KOPT-K1 (cell line): ENCODE data around the gene ZNF831.

ENCODE experiments used
- H3K27ac ChIP-seq: fragments of 200-600 bp; sonication (generic); 2 replicates; pipeline ENCODE4 v1.5.1; 2016; ENCODE audit warnings: antibody characterized with exemption, mild to moderate bottlenecking, low read depth, low read length; ENCODE audit not compliant: poor library complexity, severe bottlenecking
- H3K36me3 ChIP-seq: fragments of 200-600 bp; sonication (generic); 2 replicates; pipeline ENCODE4 v1.5.1; 2017; ENCODE audit warnings: antibody characterized with exemption, mild to moderate bottlenecking, low read length, moderate library complexity; ENCODE audit not compliant: insufficient read depth
- H3K9me3 ChIP-seq: fragments of 200-600 bp; sonication (generic); 2 replicates; pipeline ENCODE4 v1.5.1; 2017; ENCODE audit warnings: antibody characterized with exemption, low read length, mild to moderate bottlenecking; ENCODE audit not compliant: insufficient read depth, poor library complexity, severe bottlenecking

The ZNF831 gene

DNA sequence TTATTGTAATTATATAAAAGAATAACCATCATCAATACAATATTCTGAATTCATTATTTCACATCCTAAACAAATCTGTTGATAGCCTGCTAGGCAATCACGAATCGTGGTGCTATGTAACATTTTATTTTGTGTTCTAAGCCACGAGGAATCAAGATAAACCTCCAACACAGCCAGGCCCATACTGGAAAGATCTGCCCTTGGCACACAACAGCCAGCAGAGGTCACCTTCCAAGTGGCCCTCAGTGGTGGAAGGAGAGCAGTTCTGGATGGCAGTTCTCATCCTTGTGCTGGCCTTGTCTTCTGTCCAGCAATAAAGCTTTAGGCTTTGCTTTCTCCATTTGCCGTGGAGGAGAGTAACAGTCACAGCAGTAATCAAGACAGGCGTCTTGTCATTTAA is 13.2 kb downstream of the ZNF831 start:
- Histone ChIP-seq H3K36me3 (peaks cover 3% of the 10 kb centered on the region; the same call in 1 of the 2 replicates), H3K9me3 (no peaks in the 10 kb centered on the region), H3K27ac (no peak overlapping the region)

DNA sequence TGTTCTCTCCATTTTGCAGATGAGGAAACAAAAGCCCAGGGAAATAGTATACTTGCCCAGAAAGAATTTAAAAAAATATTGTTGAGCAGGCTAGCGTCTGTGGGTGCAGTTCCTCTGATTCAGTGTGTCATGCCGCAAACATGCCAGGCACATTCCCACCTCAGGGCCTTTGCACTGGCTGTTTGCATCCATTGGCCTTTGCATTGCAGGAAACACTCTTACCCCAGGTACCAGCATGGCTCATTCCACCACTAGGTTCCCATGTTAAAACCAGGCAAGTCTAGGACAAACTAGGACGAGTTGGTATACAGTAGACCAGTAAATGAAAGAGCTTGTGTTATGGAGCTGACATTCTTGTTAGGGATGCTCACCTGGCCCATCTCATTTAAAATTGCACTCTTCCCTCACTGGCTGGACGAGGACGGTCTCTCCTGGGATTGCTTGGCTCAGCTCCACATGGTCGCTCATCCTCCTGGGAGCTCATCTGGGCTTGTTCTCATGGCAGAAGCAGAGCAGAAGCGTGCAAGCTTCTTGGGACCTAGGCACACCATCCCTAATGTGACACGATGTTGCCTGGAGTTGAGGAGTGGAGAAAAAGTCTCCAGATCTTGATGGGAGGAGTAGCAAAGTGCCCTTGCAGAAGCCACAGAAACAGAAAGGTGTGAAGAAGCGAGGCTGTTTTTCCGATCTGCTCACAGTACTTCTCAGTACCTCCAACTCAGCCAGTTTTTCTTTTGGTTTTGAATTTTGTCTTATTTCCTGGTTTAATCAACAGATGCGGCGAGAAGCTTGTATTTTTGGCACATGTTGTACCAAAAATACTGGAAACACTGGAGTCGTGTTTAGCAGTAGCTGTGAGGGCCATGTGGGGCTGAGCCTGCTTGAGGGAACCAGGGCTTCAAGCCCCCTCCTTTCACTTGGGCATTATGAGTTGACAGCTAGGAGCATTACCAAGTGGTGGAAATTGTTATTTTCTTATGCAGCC is 13.9 kb downstream of the ZNF831 start:
- H3K9me3 ChIP-seq = no peaks in the 10 kb centered on the region
- no peak overlapping the region for H3K27ac ChIP-seq
- H3K36me3 ChIP-seq = peaks cover 3% of the 10 kb centered on the region; the same call in 1 of the 2 replicates

DNA sequence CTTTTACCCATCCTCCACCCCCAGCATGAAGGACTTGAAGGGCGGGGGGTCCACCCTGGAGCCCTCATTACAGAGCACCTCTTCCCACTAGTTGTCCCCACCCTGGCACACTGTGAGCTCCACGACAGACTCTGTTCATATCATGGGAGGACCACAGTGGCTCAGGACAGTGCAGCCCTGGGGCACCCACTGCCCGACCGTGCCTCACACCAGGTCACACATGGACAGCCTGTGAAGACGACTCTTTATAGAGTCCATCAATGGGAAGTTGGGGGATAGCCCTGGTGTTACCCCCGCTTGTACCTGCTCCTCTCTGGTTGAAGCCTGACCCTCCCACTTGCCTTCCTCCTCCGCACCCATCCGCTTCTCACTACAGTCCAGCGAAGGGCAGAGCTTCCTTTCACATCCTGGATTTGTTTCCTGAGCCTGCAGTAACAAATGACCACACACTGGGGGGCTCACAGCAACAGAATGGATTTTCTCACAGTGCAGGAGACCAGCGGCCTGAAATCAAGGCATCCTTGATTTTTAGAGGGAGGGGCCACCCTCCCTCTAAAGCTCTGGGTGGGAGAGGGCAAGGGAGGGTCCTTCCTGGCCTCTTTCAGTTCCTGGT is 15.5 kb downstream of the ZNF831 start:
- no peaks in the 10 kb centered on the region for H3K9me3 ChIP-seq
- H3K36me3 ChIP-seq = no peaks in the 10 kb centered on the region
- H3K27ac ChIP-seq = no peak overlapping the region

DNA sequence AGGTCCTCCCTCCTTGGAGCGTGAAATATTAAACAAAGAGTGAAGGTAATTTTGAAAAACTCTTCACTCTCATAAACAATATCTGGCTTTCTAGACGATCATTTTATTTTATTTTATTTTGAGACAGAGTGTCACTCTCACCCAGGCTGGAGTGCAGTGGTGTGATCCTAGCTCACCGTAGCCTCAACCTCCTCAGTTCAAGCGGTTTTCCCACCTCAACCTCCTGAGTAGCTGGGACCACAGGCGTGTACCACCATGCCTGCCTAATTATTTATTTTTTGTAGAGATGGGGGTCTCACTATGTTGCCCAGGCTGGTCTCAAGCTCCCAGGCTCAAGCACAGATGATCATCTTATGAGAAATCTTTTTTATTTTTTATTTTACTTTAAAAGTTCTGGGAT is 16.4 kb downstream of the ZNF831 start:
- no peaks in the 10 kb centered on the region for H3K9me3 ChIP-seq
- no peaks in the 10 kb centered on the region for H3K36me3 ChIP-seq
- H3K27ac ChIP-seq = no peak overlapping the region

DNA sequence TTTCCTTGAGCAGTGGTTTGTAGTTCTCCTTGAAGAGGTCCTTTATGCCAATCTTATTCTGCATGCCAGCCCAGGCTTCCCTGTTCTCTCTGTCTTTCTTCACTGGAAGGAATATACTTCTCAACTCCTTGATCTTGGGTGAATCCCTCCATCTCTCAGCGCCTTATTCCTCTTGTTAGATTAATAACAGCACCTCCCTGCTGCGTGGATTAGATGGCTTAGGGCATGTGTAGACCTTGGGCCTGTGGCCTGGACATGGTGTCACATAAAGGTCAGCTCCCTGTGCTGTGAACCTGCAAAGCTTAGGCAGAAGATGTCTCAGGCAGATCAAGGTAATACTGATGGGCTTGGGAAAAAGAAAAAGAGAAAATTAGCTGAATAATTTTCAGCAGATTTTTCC is 18.3 kb downstream of the ZNF831 start:
- H3K9me3 ChIP-seq = no peaks in the 10 kb centered on the region
- no peaks in the 10 kb centered on the region for H3K36me3 ChIP-seq
- no peak overlapping the region for H3K27ac ChIP-seq

DNA sequence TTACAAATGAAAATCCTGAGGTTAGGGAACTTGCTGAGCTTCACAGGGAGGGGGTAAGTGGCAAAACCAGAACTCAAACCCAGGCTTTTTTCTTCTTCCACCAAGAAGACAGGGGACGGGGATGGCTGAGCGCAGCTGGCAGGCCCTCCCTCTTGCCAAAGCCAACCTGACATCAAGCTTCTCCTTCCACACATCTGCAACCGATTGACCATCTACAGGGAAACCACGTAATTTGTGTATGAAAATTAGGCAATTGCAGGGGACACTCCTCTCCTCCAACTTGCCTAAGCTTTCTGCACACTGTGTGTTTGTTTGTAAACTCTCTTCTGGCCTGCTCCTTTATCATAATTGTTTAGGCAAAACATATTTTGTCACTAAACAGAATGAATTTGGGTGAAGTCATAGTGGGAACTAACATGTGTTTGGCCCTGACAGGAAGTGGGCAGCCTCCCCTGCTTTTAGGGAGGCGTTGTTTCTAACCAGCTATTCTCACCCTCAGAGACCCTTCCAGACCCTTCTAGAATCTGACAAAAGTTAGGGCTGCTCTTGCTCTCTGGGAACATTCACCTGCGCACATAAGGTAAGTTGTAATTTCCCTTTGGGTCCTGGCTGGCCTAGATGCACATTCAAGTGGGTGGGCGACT is 18.9 kb downstream of the ZNF831 start:
- H3K27ac ChIP-seq = peak overlapping the region; percentile 33
- no peaks in the 10 kb centered on the region for H3K9me3 ChIP-seq
- no peaks in the 10 kb centered on the region for H3K36me3 ChIP-seq

DNA sequence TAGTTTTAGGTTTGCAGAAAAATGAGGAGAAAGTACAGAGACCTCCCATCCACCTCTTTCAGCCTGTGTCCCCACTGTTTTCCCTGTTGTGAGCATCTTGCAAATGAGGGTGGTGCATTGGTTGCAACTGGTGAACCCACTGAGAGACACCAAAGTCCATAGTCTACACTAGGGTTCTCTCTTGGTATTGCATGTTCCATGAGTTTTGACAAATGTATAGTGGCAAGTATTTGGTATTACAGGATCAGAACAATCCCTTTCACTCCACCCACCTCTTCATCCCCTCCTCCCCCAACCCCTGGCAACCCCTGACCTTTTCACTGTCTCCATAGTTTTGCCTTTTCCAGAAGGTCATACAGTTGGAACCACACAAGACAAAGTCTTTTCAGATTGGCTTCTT is 20.1 kb downstream of the ZNF831 start:
- H3K36me3 ChIP-seq = no peaks in the 10 kb centered on the region
- no peaks in the 10 kb centered on the region for H3K9me3 ChIP-seq
- no peak overlapping the region for H3K27ac ChIP-seq

DNA sequence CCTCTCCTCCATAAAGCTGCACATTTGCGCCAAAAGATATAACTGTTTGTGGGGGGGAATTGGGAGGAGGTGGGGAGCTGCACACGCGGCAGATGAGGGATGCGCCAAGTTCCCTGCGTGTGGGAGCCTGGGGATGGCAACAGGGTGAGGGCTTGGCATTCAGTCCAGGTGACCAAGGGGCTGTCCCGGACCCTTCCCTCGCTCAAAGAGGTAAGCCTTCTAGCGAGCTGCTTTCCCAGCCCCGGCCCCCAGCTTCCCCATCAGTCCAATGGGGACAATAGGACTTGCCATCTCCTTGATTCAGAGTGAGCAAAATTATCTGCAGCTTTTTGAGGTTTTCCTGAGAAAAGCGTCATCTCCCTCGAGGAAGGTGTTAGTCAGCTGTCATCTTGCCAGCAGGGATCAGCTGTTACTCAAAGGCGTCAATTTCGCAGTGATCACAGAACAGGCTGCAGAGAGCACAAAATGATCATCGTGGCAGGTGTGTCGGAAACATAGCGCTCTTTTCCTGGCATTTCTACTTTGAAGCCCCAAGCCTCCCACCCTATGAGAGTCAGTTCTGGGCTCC is 21.3 kb downstream of the ZNF831 start:
- H3K27ac ChIP-seq = no peak overlapping the region
- H3K36me3 ChIP-seq = no peaks in the 10 kb centered on the region
- no peaks in the 10 kb centered on the region for H3K9me3 ChIP-seq

DNA sequence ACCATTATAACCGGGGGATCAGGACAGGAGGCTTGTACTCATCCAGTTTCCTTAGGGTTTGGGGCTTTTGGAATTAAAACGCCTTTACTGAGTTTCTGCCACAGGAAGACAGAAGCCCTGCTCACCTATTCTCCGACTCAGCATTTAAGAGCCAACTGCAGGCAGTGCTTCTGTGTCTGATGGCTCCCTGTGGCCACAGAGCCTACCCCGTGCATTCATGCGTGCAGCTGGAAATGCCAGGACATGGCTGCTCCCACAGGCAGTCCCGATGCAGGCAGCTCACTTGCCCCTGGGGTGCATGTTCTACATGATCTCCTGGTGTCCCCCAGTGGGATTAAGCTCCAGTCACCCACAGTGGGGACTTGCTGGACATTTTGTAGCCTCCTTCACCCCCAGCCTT is 22.2 kb downstream of the ZNF831 start:
- no peaks in the 10 kb centered on the region for H3K9me3 ChIP-seq
- no peak overlapping the region for H3K27ac ChIP-seq

DNA sequence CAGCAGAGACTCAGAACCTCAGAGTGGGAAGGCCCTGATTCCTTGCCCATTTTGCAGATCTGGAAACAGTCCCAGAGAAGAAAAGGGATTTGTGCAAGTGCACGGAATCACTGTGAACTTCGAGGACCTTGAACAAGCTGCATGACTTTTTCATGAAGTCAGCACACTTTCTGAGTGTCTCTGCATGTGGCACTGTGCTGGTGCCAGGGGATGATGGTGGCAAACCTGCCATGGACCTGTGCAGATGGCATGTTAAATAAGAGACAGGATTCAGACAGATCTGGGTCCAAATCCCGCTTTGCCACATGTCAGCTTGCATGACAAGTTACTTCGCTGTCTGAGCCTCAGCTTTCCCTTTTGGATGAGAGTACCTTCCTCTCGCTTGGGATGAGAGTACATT is 26.8 kb downstream of the ZNF831 start:
- Histone ChIP-seq H3K36me3 (no peaks in the 10 kb centered on the region), H3K27ac (no peak overlapping the region), H3K9me3 (no peaks in the 10 kb centered on the region)

More for the DNA sequence above, 22.2 kb downstream of the ZNF831 start:
- H3K36me3 ChIP-seq = no peaks in the 10 kb centered on the region

DNA sequence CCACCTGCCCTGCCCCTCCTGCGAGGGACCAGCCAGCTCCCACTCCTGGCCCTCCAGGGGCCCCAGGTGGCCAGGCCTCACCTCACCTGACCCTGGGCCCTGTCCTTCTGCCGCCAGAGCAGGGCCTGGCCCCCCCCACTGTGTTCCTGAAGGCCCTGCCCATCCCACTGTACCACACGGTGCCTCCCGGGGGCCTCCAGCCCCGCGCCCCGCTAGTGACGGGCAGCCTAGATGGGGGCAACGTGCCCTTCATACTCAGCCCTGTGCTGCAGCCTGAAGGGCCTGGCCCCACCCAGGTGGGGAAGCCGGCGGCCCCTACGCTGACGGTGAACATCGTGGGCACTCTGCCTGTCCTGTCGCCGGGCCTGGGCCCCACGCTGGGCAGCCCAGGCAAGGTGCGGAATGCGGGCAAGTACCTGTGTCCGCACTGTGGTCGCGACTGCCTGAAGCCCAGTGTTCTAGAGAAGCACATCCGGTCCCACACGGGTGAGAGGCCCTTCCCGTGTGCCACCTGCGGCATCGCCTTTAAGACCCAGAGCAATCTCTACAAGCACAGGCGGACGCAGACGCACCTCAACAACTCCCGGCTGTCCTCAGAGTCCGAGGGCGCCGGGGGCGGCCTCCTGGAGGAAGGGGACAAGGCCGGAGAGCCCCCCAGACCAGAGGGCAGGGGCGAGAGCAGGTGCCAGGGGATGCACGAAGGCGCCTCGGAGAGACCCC is 27.6 kb downstream of the ZNF831 start:
- no peaks in the 10 kb centered on the region for H3K36me3 ChIP-seq
- H3K9me3 ChIP-seq = no peaks in the 10 kb centered on the region
- no peak overlapping the region for H3K27ac ChIP-seq

DNA sequence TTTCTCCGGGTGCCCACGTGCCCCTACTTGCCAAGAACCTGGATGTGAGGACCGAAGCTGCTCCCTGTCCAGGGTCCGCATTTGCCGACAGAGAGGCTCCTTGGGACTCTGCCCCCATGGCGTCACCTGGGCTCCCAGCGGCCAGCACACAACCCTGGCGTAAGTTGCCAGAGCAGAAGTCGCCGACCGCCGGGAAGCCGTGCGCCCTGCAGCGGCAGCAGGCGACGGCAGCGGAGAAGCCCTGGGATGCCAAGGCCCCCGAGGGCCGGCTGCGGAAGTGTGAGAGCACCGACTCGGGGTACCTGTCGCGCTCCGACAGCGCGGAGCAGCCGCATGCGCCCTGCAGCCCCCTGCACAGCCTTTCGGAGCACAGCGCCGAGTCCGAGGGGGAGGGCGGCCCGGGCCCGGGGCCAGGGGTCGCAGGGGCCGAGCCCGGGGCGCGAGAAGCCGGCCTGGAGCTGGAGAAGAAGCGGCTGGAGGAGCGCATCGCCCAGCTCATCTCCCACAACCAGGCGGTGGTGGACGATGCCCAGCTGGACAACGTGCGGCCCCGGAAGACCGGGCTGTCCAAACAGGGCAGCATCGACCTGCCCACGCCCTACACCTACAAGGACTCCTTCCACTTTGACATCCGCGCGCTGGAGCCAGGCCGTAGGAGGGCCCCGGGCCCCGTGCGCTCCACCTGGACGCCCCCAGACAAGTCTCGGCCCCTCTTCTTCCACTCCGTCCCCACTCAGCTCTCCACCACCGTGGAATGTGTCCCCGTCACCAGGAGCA is 28.3 kb downstream of the ZNF831 start:
- no peak overlapping the region for H3K27ac ChIP-seq
- H3K36me3 ChIP-seq = no peaks in the 10 kb centered on the region
- H3K9me3 ChIP-seq = no peaks in the 10 kb centered on the region

DNA sequence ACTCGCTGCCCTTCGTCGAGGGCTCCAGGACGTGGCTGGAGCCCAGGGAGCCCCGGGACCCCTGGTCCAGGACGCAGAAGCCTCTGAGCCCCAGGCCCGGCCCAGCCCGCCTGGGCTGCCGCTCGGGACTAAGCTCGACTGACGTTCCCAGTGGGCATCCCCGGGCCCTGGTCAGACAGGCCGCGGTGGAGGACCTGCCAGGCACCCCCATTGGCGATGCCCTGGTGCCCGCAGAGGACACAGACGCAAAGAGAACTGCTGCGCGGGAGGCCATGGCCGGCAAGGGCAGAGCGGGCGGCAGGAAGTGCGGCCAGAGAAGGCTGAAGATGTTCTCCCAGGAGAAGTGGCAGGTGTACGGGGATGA is 28.9 kb downstream of the ZNF831 start:
- H3K36me3 ChIP-seq = no peaks in the 10 kb centered on the region
- no peaks in the 10 kb centered on the region for H3K9me3 ChIP-seq
- H3K27ac ChIP-seq = no peak overlapping the region

DNA sequence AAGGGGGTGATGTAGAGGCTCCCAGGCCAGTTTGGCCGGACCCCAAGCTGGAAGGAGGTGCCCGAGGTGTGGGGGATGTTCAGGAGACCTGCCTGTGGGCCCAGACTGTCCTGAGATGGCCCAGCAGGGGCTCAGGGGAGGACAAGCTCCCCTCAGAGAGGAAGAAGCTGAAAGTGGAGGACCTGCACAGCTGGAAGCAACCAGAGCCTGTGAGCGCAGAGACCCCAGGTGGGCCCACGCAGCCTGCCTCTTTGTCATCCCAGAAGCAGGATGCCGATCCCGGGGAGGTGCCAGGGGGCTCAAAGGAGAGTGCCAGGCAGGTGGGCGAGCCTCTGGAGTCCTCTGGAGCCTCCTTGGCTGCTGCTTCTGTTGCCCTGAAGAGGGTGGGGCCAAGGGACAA is 29.7 kb downstream of the ZNF831 start:
- H3K27ac ChIP-seq = no peak overlapping the region
- H3K36me3 ChIP-seq = no peaks in the 10 kb centered on the region
- H3K9me3 ChIP-seq = no peaks in the 10 kb centered on the region
